Sigmoid colon (tissue), 7 donors: ENCODE data around the gene ART4. TPM values are rescaled to one million over a fixed set of nuclear protein-coding genes. Genes with fewer than 3 reads are reported as not detected.

Experiments used
- DNase-seq: peaks from one replicate; pipeline ENCODE4 v3.0.0-alpha.2; 2019
- H3K27ac ChIP-seq, 4 donors: fragments of 200-600 bp; sonication (generic); one replicate each; pipeline ENCODE4 v1.5.1; 2016 to 2019; ENCODE audit warnings: mild to moderate bottlenecking in 1 of 4
- H3K27me3 ChIP-seq, 3 donors: fragments of 200-600 bp; sonication (generic); one replicate each; pipeline ENCODE4 v1.5.1; 2019; ENCODE audit warnings: mild to moderate bottlenecking in 1 of 3
- H3K36me3 ChIP-seq, 4 donors: fragments of 200-600 bp; sonication (generic); one replicate each; pipeline ENCODE4 v1.5.1; 2016 to 2019
- H3K4me1 ChIP-seq, 4 donors: fragments of 200-600 bp; sonication (generic); one replicate each; pipeline ENCODE4 v1.5.1; 2017 to 2019
- H3K4me3 ChIP-seq, 4 donors: fragments of 200-600 bp; sonication (generic); one replicate each; pipeline ENCODE4 v1.5.1; 2017 to 2019; ENCODE audit warnings: mild to moderate bottlenecking in 2 of 4, moderate library complexity in 1 of 4
- H3K9me3 ChIP-seq, 4 donors: fragments of 200-600 bp in 3 of 4; sonication (generic) in 3 of 4; one replicate each; pipeline versions ENCODE4 v1.5.1 to v1.6.1; 2013 to 2019
- CTCF ChIP-seq, 4 experiments: fragments of 450-650 bp in 3 of 4; fragments of 200-600 bp in 1 of 4; IDR thresholded peaks; one replicate each; pipeline ENCODE4 v1.5.1; 2016 to 2019; ENCODE audit warnings: antibody characterized with exemption in 4 of 4, mild to moderate bottlenecking in 3 of 4, moderate library complexity in 2 of 4
- EP300 ChIP-seq, 4 donors: sonication (generic); formaldehyde crosslinking; IDR thresholded peaks; one replicate each; pipeline ENCODE4 v1.6.1; 2017; ENCODE audit warnings: antibody characterized with exemption in 4 of 4
- POLR2A ChIP-seq, 2 donors: fragments of 450-650 bp; IDR thresholded peaks; one replicate each; pipeline ENCODE4 v1.6.1; 2016; ENCODE audit warnings: antibody characterized with exemption in 2 of 2, mild to moderate bottlenecking in 2 of 2, moderate library complexity in 2 of 2
- POLR2AphosphoS5 ChIP-seq, 4 donors: sonication (generic); formaldehyde crosslinking; IDR thresholded peaks; one replicate each; pipeline ENCODE4 v1.6.1; 2017; ENCODE audit warnings: antibody characterized with exemption in 4 of 4
- WGBS, 2 donors: extraction: QIAGEN DNeasy Blood & Tissue Kit; methylation state at CpG; one replicate each; pipeline ENCODE4 v1.1.7; 2013; 5-methylcytosine and 5-hydroxymethylcytosine counted together
- intact Hi-C: fragments of 100-400 bp; cut with DNase I; formaldehyde crosslinking; loops from one replicate; pipeline ENCODE4 v1.15.1; 2023
- polyA plus RNA-seq, 3 donors: library from polyadenylated mRNA; stranded (reverse); fragments of 200-250 nt; gene quantifications; one replicate each; pipeline ENCODE4 v1.2.3, GENCODE V29; 2013
- total RNA-seq, 4 donors: library from RNA; depleted of rRNA; stranded (reverse); fragments of >200 nt; gene quantifications; one replicate each; pipeline ENCODE4 v1.1.0, GENCODE V29; 2016
- donor health status: healthy with polysubstance abuse.
- donor health status: Bipolar disorder and iron deficiency.
- donor health status: healthy.

Gene ART4
- total and polyA plus RNA-seq, 7 donors = 0.27 to 3.1 (median 0.58) TPM; not detected in 1

- Histone ChIP-seq H3K27me3 (no peaks in the 10 kb centered on the region), H3K36me3 (no peaks in the 10 kb centered on the region), H3K4me3 (peak within 1 kb of the TSS in 1 of 4 donors; percentile 8), H3K4me1 (no peaks in the 10 kb centered on the region), H3K27ac (no peak within 1 kb of the TSS), H3K9me3 (no peaks in the 10 kb centered on the region)
- intact Hi-C loops = no loop called here
- TF ChIP-seq CTCF (IDR thresholded peaks at IDR 0.05) = no peak
- TF ChIP-seq EP300 (IDR thresholded peaks at IDR 0.05) = no peak
- no peak for TF ChIP-seq POLR2A (IDR thresholded peaks at IDR 0.05)
- no peak for TF ChIP-seq POLR2AphosphoS5 (IDR thresholded peaks at IDR 0.05)
- no peak for DNase-seq
- WGBS, 2 donors = 79 to 85% methylated on average over 3 of the region's 3 CpGs
Measured at GRCh38 chr12:14814014-14814413, 29.3 kb downstream of the ART4 start, which contains the start of gene SMCO3. Gene SMCO3 (minus strand): TSS chr12:14814182. CDS start chr12:14806680, 7,502 bp downstream.

GRCh38 chr12:14811486-14811885 is 31.8 kb downstream of the ART4 start:
- DNase-seq = no peak
- no peaks in the 10 kb centered on the region for H3K36me3 ChIP-seq
- WGBS, 2 donors = 94 to 96% methylated on average over 2 of the region's 2 CpGs
- H3K4me1 ChIP-seq = no peaks in the 10 kb centered on the region
- H3K27ac ChIP-seq = no peak overlapping the region
- H3K4me3 ChIP-seq = no peak overlapping the region
- no peaks in the 10 kb centered on the region for H3K9me3 ChIP-seq
- TF ChIP-seq POLR2AphosphoS5 (IDR thresholded peaks at IDR 0.05) (no peak), CTCF (IDR thresholded peaks at IDR 0.05) (no peak), EP300 (IDR thresholded peaks at IDR 0.05) (no peak)
- intact Hi-C loops = no loop called here
- no peaks in the 10 kb centered on the region for H3K27me3 ChIP-seq

GRCh38 chr12:14810953-14811483 is 32.3 kb downstream of the ART4 start:
- Histone ChIP-seq H3K9me3 (no peaks in the 10 kb centered on the region), H3K27me3 (no peaks in the 10 kb centered on the region), H3K27ac (no peak overlapping the region), H3K4me3 (no peak overlapping the region), H3K4me1 (no peaks in the 10 kb centered on the region), H3K36me3 (no peaks in the 10 kb centered on the region)
- TF ChIP-seq POLR2A (IDR thresholded peaks at IDR 0.05) (no peak), CTCF (IDR thresholded peaks at IDR 0.05) (no peak), EP300 (IDR thresholded peaks at IDR 0.05) (no peak), POLR2AphosphoS5 (IDR thresholded peaks at IDR 0.05) (no peak)
- intact Hi-C loops = no loop called here
- DNase-seq = no peak
- WGBS, 2 donors = 94 to 95% methylated on average over 1 of the region's 1 CpG

GRCh38 chr12:14810167-14810952 is 33.0 kb downstream of the ART4 start:
- TF ChIP-seq EP300 (IDR thresholded peaks at IDR 0.05) = no peak
- no peak for TF ChIP-seq POLR2AphosphoS5 (IDR thresholded peaks at IDR 0.05)
- TF ChIP-seq POLR2A (IDR thresholded peaks at IDR 0.05) = no peak
- TF ChIP-seq CTCF (IDR thresholded peaks at IDR 0.05) = no peak
- H3K27ac ChIP-seq = no peak overlapping the region
- H3K4me1 ChIP-seq = no peaks in the 10 kb centered on the region
- no peaks in the 10 kb centered on the region for H3K27me3 ChIP-seq
- intact Hi-C loops = no loop called here
- no peaks in the 10 kb centered on the region for H3K36me3 ChIP-seq
- no peak overlapping the region for H3K4me3 ChIP-seq
- WGBS, 2 donors = 84 to 89% methylated on average over 5 of the region's 5 CpGs
- no peak for DNase-seq
- H3K9me3 ChIP-seq = no peaks in the 10 kb centered on the region
